Measurements from ENCODE around the gene PRPH. TPM values are rescaled to one million over a fixed set of nuclear protein-coding genes. Genes with fewer than 3 reads are reported as not detected.

Gene PRPH
- total and polyA plus RNA-seq, 9 of the 15 experiments (the other 6 are each of a cell fraction or from before 2014, with no cell fraction given) = 0.27 to 1.9 (median 1.3) TPM; not detected in 1

- TF ChIP-seq PRPF4 (IDR thresholded peaks at IDR 0.05; ENCODE audit: insufficient read depth, low read depth, low read length, poor library complexity, severe bottlenecking) = peak; percentile 93
- TF ChIP-seq SMC3 (conservative IDR thresholded peaks at IDR 0.05; ENCODE audit: insufficient read depth, low read depth, low read length) = no peak
- TF ChIP-seq POLR2AphosphoS2 (IDR thresholded peaks at IDR 0.05; ENCODE audit: low read length) = peak; percentile 96; the same call in 1 of the 2 replicates
- no peak for TF ChIP-seq KLF16 (IDR thresholded peaks at IDR 0.05)
- TF ChIP-seq ZNF764 (CRISPR knock-in tag; IDR thresholded peaks at IDR 0.05; ENCODE audit: low read depth) = no peak
- TF ChIP-seq ATF1 (CRISPR knock-in tag; IDR thresholded peaks at IDR 0.05) = no peak
- TF ChIP-seq ATF1 (tag; IDR thresholded peaks at IDR 0.05) = peak; percentile 66
- 0 out of 2 replicates have a peak, but pooled peaks have one; percentile 51 for TF ChIP-seq ZNF224 (CRISPR knock-in tag; IDR thresholded peaks at IDR 0.05)
- TF ChIP-seq SREBF2 (CRISPR knock-in tag; IDR thresholded peaks at IDR 0.05) = no peak
- no peak for TF ChIP-seq CBX5 (IDR thresholded peaks at IDR 0.05; ENCODE audit: borderline replicate concordance, low read depth)
- no peak for TF ChIP-seq RERE (CRISPR knock-in tag; IDR thresholded peaks at IDR 0.05; ENCODE audit: borderline replicate concordance)
- TF ChIP-seq CGGBP1 (CRISPR knock-in tag; IDR thresholded peaks at IDR 0.05) = peak; percentile 84; the same call in 1 of the 2 replicates
- TF ChIP-seq MAFF (IDR thresholded peaks at IDR 0.05; ENCODE audit: low read length) = no peak; the same call in 1 of the 2 replicates
- peak; percentile 38; the same call in 1 of the 2 replicates for TF ChIP-seq ATF7 (IDR thresholded peaks at IDR 0.05)
- TF ChIP-seq MNT (conservative IDR thresholded peaks at IDR 0.05) = peak; percentile 93 to 96
- peak; percentile 67 for TF ChIP-seq BRD4 (IDR thresholded peaks at IDR 0.05)
- no peak for TF ChIP-seq BCOR (IDR thresholded peaks at IDR 0.05)
- TF ChIP-seq SIX5 (IDR thresholded peaks at IDR 0.05; ENCODE audit: borderline replicate concordance in 1 of 2, insufficient read depth in 1 of 2, low read depth in 1 of 2, low read length in 2 of 2) = no peak
- no peak for TF ChIP-seq FOXJ2 (tag; IDR thresholded peaks at IDR 0.05)
- TF ChIP-seq NEUROD1 (IDR thresholded peaks at IDR 0.05; ENCODE audit: borderline replicate concordance, low read depth, low read length, partially characterized antibody) = peak; percentile 18
Measured at GRCh38 chr12:49264873-49265792, 29.8 kb upstream of the PRPH start, which contains the start of gene TUBA1C (continued).

Measured in K562 (cell line).